ENCODE measurements around the gene TRAF6. TPM values are rescaled to one million over a fixed set of nuclear protein-coding genes. Genes with fewer than 3 reads are reported as not detected.

Gene TRAF6
- total and polyA plus RNA-seq, 2 of the 13 experiments (the other 11 are each of a cell fraction or from before 2014, with no cell fraction given): 3.3 to 5.9 TPM

GRCh38 chr11:36437413-36437812 lies 72.7 kb downstream of the TRAF6 start:
- 54% methylated on average over 3 of the region's 3 CpGs for WGBS (ENCODE audit: low lambda C conversion rate)
- peaks cover 14% of the 10 kb centered on the region for H3K4me1 ChIP-seq (ENCODE audit: insufficient read depth, low read length)
- CTCF ChIA-PET (ENCODE audit: low intra/inter-chr PET ratio, low total read pairs): no interaction called here
- H3K79me2 ChIP-seq (ENCODE audit: insufficient read depth, low read length): no peaks in the 10 kb centered on the region
- H3K9me3 ChIP-seq (ENCODE audit: low read length): no peaks in the 10 kb centered on the region
- DNase-seq (ENCODE audit: low spot score) (no peak), ATAC-seq (no peak), FAIRE-seq (no peak)
- H3K36me3 ChIP-seq (replicated peaks in 1 of 2; ENCODE audit: control insufficient read depth in 1 of 2, insufficient read depth in 2 of 2, low read length in 2 of 2): no peaks in the 10 kb centered on the region
- no peak overlapping the region for H3K9ac ChIP-seq (ENCODE audit: insufficient read depth, low read depth, low read length)
- no peaks in the 10 kb centered on the region for H4K20me1 ChIP-seq (ENCODE audit: insufficient read depth, low read length)
- H3K4me3 ChIP-seq (replicated peaks in 1 of 3; ENCODE audit: insufficient read depth in 1 of 3, low read depth in 2 of 3, low read length in 3 of 3): no peak overlapping the region
- in situ Hi-C loops (cut with HindIII; ENCODE audit: extremely low pct_ligation_motif_present, low pct_unique_long_range_greater_than_20kb) (loop anchor here (10.0 kb wide), 1 partner anchor 57 kb away; no protein-coding TSS in a partner anchor), intact Hi-C loops (cut with micrococcal nuclease; ENCODE audit: unreplicated experiment) (no loop called here)
- H2AFZ ChIP-seq (ENCODE audit: low read length): no peak overlapping the region
- H3K4me2 ChIP-seq (ENCODE audit: low read depth, low read length): no peak overlapping the region
- no peak overlapping the region for H3K27ac ChIP-seq (ENCODE audit: extremely low read length, insufficient read depth, low read length)
- BruUV-seq (replicated peaks): no TSS peak
- POLR2A ChIA-PET: no interaction called here
- TF ChIP-seq ZNF484 (CRISPR knock-in tag; IDR thresholded peaks at IDR 0.05; ENCODE audit: borderline replicate concordance, low read depth) (no peak), RCOR2 (CRISPR knock-in tag; IDR thresholded peaks at IDR 0.05) (no peak), ZNF7 (CRISPR knock-in tag; IDR thresholded peaks at IDR 0.05) (no peak), MATR3 (CRISPR knock-in tag; IDR thresholded peaks at IDR 0.05) (no peak), TBL1XR1 (IDR thresholded peaks at IDR 0.05; ENCODE audit: borderline replicate concordance, low read length, partially characterized antibody) (no peak), ZNF33A (CRISPR knock-in tag; IDR thresholded peaks at IDR 0.05; ENCODE audit: borderline replicate concordance) (no peak), WIZ (CRISPR knock-in tag; IDR thresholded peaks at IDR 0.05) (no peak), RFX5 (IDR thresholded peaks at IDR 0.05; ENCODE audit: low read depth, low read length) (no peak), TEAD3 (CRISPR knock-in tag; optimal IDR thresholded peaks at IDR 0.05; ENCODE audit: borderline replicate concordance) (no peak), ISL2 (CRISPR knock-in tag; IDR thresholded peaks at IDR 0.05) (no peak), KAT2B (IDR thresholded peaks at IDR 0.05; ENCODE audit: borderline replicate concordance, low read depth, low read length) (no peak), ZNF687 (CRISPR knock-in tag; IDR thresholded peaks at IDR 0.05) (no peak), ZSCAN25 (CRISPR knock-in tag; IDR thresholded peaks at IDR 0.05) (no peak)
- H3K27me3 ChIP-seq (ENCODE audit: control insufficient read depth in 1 of 2, insufficient read depth in 2 of 2, low read length in 2 of 2): no peaks in the 10 kb centered on the region

Small RNA genes within 50 kb of the gene (small RNA-seq; reads per million reads assigned to genes)
- 0 reads per million in 3 experiments for gene AC061999.1 (ENCODE audit: insufficient read depth in 2 of 3, insufficient read length in 3 of 3, low read depth in 2 of 3, low replicate concordance in 1 of 3)

Other genes with a start within 250 kb of the TRAF6 start
- 76.7 and 103 TPM in 2 replicates for gene COMMD9, start 220.8 kb downstream of the TRAF6 start, total RNA-seq (2016; rRNA removed; fragmentation: Illumina TruSeq; extraction: Trizol)
- gene COMMD9, start 220.8 kb downstream of the TRAF6 start, polyA plus RNA-seq (2011; rRNA removed): 43.6 and 47.3 TPM in 2 replicates
- not detected in 2 replicates for gene PRR5L, start 214.0 kb downstream of the TRAF6 start, total RNA-seq (2016; rRNA removed; fragmentation: Illumina TruSeq; extraction: Trizol)
- 0.16 TPM in 1 of 2 replicates, not detected in the other for gene PRR5L, start 214.0 kb downstream of the TRAF6 start, polyA plus RNA-seq (2011; rRNA removed)
- gene RAG1, start 57.7 kb upstream of the TRAF6 start, total RNA-seq (2016; rRNA removed; fragmentation: Illumina TruSeq; extraction: Trizol): 0.14 and 0.15 TPM in 2 replicates
- 0.01 and 0.11 TPM in 2 replicates for gene RAG1, start 57.7 kb upstream of the TRAF6 start, polyA plus RNA-seq (2011; rRNA removed)
- gene IFTAP, start 84.2 kb upstream of the TRAF6 start, total RNA-seq (2016; rRNA removed; fragmentation: Illumina TruSeq; extraction: Trizol): 29.4 and 40.4 TPM in 2 replicates
- 10.3 and 11.3 TPM in 2 replicates for gene IFTAP, start 84.2 kb upstream of the TRAF6 start, polyA plus RNA-seq (2011; rRNA removed)
- not detected in 2 replicates for gene RAG2, start 88.0 kb upstream of the TRAF6 start, total RNA-seq (2016; rRNA removed; fragmentation: Illumina TruSeq; extraction: Trizol)
- not detected in 2 replicates for gene RAG2, start 88.0 kb upstream of the TRAF6 start, polyA plus RNA-seq (2011; rRNA removed)

Measured in HepG2 (cell line).